ENCODE measurements around the gene SYCP1.
"Not testable (repeated sequence)": the region's sequence is repeated elsewhere in the genome, so short reads cannot be mapped to it uniquely, and the experiment has no call there.

SYCP1 gene, protein sequence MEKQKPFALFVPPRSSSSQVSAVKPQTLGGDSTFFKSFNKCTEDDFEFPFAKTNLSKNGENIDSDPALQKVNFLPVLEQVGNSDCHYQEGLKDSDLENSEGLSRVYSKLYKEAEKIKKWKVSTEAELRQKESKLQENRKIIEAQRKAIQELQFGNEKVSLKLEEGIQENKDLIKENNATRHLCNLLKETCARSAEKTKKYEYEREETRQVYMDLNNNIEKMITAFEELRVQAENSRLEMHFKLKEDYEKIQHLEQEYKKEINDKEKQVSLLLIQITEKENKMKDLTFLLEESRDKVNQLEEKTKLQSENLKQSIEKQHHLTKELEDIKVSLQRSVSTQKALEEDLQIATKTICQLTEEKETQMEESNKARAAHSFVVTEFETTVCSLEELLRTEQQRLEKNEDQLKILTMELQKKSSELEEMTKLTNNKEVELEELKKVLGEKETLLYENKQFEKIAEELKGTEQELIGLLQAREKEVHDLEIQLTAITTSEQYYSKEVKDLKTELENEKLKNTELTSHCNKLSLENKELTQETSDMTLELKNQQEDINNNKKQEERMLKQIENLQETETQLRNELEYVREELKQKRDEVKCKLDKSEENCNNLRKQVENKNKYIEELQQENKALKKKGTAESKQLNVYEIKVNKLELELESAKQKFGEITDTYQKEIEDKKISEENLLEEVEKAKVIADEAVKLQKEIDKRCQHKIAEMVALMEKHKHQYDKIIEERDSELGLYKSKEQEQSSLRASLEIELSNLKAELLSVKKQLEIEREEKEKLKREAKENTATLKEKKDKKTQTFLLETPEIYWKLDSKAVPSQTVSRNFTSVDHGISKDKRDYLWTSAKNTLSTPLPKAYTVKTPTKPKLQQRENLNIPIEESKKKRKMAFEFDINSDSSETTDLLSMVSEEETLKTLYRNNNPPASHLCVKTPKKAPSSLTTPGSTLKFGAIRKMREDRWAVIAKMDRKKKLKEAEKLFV

DNA sequence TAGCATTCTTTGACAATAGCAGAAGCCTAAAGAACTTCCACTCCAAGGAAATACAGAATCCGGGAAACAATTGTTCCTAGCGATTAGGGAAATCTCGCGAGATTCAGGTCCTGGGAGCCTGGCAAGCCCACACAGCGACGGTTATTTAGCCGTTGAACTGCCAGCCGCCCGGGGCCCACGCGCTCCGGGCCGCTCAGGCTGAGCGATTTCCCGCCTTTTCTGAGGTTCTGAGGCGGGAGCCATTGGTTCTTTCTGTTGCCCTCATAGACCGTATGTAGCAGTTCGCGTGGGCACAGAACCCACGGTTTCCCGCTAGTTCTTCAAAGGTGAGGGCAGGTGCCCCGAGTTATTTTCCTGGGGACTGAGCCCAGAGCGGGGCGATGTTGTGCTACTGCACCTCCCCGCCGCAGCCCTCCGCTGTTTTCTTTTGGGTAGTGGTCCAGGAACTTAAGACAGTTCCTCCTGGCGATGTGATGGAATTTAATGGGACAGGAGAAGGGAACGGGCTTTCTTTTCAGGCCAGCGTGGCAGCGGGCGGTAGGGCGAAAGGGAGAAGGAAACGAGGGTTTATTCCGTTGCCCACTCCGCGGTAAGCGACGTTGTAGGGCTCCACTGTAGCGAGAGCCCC is at the start of gene SYCP1:
Gene SYCP1, plus strand, starts transcription at position 171 of the 628 bp plus-strand sequence. CDS start 602 bp downstream, outside the sequence.
- no peak for DNase-seq

DNA sequence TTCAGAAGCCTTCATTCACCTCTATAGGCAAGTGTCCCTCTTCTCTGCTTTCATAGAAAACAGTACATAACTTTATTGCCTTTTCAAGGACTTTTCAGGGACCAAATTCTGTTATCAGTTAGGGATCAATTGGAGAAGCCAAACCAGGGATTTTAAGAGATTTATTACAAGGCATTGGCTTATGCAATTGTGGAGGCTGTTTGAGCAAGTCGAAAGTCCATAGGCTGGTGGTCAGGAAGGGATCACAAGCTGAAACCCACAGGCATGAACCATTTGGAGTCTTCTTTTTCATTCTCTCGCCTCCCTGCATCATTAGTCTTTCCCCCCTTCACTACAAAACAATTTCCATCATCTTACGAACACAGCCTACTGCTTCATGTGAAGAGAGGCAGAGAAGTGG is 34.8 kb upstream of the SYCP1 start:
- DNase-seq: no peak

DNA sequence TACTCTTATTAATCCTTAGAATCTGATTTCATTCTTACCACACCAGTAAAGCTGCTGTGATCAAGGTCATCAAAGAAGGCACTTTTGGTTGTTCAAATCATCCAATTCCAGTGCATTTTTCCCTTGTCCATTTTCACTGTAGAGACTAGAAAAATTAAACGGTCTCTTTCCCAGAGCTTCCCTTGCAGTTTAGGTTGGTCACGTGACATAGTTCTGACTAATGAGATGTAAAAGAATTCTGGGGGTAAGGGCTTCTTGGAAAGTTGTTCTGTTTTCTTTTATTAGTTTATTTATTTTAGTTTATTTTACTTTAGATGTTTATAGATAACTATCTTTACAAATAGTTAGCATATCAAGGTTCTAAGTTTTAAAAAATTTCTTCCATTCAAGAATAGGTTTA is 34.3 kb upstream of the SYCP1 start:
- no peak for DNase-seq

DNA sequence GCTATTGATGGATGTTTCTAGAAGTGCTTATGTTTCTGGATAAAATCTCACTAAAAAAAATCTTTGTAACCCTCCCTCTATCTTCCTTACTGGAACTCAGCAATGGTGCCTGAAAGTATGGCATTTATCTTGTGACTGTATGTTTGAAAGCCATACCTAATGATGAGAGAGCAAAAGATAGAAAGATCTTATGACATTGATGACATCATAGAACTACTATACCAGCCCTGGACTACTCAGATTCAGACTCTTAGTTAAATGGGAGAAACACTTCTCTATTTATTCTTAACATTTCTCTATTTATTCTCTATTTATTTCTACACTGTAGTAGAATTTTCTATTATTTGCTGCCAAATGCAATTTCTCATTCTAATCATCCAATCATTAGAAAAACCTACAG is 32.7 kb upstream of the SYCP1 start:
- no peak for DNase-seq

DNA sequence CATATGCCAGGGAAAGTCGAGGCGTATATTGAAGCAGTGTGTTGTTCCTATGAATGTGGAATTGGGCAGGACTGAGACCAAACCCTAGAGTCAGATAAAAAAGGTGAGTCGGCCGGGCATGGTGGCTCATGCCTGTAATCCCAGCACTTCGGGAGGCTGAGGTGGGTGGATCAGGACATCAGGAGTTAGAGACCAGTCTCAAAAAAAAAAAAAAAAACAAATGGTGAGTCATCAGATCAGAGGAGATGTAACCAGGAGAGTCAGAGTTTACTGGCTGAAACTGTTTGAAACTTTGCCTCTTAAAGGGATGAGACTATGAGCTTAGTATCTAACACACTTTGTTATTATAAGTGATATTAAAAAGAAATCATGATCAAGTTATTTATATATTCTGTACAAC is 26.4 kb upstream of the SYCP1 start:
- DNase-seq: no peak

DNA sequence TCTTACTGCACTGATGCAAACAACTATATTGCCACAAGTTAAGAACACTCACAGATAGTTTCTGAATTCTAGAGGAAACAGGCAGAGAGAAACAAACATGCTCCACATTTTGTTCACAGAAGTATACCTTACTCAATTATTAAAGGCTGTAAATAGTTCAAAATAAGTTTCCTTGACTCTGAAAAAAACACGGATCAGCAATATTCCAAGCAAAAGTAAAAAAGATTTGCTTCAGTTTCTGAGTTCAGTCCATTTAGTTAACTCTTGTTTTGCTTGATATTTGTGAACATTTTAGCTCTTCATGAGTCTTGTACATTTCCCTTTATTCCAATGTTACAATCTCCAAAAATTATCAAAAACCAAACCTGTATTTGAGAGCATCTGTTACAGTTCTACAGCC is 24.6 kb upstream of the SYCP1 start:
- DNase-seq: not testable (repeated sequence)

DNA sequence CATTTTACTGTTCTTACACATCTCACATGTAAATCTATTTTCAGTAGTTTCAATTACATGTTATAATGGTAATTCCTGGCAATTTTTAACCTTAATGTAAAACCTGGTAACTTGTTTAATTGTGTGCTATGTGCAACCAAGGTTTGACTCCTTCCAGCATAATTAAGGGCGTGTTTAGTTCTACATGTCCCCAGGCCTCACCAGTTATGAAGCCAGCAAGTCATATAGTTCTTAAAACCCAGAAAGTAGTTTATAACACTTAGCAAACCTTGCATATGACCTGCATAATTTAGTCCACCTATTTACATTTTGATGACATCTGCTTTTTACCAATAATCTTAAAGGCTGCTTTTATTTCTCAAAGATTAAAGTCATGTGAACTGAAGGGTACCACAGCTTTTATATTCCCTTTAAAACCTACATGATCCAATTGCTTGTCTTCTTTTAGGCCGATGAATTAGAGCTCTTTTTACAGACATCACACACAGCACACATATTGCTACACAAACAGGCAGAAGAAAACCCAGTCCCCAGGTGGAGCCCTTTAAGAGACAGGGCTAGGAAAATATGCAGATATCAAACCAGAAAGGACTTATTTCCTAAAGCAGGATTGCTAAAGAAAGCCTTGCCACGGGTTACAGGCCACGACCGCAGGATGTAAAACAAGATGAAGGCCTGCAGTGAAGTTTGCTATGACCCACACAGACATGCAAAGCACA is 23.2 kb upstream of the SYCP1 start:
- DNase-seq: no peak

DNA sequence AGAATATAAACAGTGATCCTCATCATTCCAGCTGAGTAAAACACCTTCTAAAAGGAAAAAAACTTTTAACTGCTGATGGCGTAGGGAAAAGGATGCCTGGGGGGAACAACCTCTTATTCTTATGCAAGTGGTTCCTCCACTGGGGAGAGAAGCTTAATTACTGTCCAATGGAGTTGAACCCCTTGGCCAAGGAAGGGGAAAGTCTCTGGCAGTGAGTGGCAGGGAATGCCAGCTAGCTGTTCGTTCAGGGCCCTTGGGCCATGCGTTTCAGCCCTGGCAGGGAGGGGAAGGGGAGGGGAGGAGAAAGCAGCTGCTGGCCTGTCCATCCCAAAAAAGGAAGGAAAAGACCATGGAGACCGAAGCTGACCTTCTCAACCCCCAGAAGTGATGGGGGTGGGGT is 22.6 kb upstream of the SYCP1 start:
- no peak for DNase-seq

DNA sequence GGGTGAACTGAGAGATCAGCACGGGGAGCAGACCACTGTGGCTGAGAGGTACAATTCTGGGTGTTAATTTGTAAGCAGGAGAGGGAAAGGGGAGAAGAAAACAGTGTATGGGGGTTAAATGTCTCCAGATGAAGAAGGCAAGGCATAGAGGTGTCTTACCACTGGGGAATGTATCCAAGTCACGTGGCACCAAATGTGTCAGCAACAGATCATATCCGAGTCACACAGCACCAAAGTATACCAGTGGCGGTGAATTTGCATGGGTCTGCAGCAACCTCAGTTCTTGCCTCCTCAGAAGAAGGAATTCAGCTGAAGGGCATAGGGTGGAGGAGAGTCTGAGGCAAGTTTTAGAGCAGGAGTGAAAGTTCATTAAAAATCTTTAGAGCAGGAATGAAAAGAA is 21.2 kb upstream of the SYCP1 start:
- DNase-seq: no peak

DNA sequence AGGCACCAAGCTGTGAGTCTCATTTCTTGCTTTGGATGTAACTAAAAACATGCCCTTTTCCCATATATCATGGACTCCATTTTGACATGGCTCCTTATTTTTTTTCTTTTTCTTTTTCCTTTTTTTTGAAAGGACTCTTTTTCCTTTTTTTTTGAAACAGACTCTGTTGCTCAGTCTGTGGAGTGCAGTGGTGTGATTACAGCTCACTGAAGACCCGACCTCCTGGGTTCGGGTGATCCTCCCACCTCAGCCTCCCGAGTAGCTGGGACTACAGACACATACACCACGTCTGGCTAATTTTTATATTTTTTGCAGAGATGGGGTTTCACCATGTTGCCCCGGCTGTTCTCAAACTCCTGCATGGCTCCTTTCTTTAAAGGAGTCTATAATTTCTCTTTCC is 10.4 kb upstream of the SYCP1 start:
- DNase-seq: no peak

DNA sequence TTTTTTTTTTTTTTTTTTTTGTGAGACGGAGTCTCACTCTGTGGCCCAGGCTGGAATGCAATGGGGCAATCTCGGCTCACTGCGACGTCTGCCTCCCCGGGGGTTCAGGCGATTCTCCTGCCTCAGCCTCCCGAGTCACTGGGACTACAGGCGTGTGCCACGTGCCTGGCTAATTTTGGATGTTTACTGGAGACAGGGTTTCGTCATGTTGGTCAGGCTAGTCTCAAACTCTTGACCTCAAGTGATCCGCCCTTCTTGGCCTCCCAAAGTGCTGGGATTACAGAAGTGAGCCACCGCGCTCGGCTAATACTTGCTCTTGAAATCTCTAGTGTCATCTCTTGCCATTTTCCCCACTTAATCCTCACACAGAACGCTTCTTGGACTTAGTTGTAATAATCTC is 1.1 kb upstream of the SYCP1 start:
- DNase-seq: no peak

DNA sequence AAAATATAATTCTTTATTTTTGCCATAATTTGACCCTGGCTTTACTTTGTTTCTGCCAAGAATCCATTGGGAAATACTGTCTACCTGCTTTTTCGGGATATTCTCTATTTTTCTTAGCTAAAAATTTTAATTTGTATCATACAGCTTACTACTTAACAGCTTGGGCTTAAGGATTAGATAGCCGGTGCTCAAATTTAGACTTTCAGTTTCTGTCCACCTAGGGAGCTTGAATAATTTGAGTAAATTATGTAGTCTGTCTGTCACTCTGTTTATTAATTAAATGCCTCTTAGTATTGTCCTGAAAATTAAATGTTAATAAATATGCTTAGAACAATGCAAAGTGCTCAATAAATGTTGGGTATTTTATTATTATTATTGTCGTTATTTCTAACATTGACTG is 6.7 kb downstream of the SYCP1 start:
- DNase-seq: no peak

DNA sequence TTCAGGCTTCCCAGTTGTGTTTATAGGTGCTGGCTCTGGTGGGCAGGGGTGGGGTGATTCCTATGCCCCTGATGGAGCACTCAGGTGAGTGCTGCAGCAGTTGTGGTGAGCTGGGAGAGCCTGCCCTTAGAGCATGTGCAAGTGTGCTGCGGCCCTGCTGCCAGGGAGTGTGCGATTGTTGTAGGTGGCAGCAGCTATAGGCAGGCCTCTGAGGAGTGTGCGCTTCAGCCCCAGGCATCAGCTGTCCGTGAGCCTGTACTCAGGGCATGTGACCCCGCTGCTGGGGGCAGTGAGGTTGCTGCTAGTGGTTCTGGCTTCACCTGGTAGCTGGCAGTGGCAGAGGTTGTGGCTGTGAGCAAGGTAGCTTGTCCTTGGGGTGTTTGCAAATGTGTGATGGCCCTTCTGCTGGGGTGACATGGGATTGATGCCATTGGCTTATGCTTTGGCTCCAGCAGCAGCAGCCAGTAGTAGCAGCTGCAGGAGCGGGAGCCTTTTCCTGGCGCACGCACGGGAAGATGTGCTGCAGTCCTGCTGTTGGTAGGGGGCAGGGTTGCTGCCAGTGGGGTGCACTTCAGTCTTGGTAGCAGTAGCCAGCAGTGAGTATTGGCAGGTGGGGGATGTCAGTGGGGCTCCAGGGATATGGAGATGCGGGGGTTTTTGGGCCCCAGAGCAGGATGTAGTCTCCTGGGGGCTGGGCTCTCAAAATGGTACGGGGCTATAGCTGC is 37.7 kb downstream of the SYCP1 start:
- DNase-seq: no peak

DNA sequence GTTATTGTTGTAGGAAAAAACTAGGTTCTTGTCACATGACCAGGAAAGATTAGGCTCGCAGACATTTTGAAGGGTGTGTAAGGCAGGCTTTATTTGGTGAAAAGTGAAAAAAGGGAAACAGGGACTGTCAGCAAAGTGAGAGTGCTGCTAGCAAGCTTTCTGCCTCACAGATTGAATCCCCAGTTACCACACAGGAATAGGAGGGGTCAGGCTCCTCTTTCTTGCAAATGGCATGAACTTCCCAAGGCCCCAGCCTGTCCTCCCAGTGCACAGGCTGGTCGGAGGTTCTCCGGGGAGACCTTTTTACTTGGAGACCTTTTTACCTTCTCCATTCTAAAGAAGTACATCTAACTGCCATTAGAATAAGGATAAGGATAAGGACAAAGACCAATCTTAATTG is 42.1 kb downstream of the SYCP1 start:
- no peak for DNase-seq

DNA sequence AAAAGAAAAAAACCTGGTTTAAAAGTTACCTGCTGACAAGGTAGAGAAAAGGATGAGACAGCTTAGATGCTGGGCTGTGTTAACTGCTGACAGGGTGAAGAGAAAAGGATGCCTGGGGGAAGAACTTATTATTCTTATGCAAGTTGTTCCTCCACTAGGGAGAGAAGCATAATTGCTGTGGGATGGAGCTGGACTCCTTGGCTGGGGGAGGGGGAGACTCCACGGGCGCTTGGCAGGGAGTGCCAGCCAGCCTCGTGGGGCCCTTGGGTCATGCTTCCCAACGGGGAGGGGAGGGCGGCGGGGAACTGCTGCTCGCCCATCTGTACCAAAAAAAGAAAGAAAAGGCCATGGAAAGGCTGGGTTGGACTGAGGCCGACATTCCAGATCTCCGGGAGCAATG is 47.2 kb downstream of the SYCP1 start:
- no peak for DNase-seq

DNA sequence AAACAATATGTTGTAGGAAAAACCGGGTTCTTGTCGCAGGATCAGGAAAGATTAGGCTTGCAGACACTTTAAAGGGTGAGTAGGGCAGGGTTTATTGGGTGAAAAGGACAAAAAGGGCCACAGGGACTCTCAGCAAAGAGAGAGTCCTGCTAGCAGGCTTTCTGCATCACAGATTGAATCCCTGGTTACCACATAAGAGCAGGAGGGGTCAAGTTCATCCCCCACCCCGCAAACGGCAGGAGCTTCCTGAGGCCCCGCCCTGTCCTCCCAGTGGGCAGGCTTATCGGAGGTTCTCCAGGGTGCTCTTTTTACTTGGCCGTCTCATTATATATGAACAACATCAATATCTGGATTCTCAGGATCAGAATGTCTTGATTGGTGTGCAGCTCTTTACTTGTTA is 47.7 kb downstream of the SYCP1 start:
- no peak for DNase-seq

DNA sequence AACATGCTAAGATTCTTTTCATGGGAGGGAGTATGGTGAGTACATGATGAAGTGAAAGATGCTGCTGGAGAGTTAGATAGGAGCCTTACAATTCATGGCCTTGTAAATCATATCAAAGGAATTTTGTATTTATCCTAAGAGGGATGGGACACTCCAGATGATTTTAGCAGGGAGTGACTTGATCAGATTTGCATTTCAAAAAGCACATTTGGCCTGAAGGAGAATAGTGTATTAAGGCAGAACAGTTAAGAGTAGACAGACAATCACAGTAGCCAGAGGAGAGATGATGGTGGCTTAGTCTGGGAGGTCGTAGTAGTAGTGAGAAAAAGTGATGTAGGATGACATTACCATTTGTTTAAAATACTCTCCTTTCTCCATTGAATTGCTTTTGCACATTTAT is 48.8 kb downstream of the SYCP1 start:
- no peak for DNase-seq

DNA sequence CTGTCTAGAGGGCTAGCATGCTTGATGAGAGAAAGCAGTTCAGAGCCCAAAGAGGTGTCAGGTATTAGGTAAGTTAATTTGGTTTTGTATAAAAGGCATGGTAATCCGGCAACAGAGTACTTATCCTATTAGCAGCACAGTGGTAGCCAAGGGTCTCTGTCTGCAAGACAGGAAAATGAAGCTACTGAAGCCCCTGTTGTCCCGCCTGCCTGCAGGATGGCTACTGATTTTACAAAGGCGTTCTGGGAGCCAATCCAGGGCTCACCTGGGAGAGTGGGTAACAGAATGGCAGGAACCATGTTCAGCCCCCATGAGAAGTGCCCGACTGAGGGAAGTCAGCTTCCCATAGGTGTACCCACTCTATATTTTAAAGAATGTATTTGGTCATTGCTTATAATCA is 61.1 kb downstream of the SYCP1 start:
- DNase-seq: not testable (repeated sequence)

DNA sequence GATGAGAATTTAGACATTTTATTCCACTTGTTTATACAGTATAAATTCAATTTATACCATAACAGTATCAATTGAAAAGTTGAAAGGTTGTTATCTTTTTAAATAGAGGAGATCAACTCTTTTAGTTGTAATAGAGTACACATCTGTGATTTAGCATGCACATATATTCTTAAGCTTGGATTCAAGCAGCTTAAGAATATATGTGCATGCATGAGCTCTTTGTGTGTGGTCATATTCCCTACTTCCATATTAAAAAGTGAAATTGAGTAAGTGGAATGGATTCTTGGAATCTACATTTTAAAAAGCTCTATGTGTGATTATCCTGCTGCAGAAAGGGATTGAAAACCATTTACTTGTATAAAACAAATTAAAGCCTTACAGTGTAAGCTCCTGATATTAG is 71.9 kb downstream of the SYCP1 start:
- no peak for DNase-seq

DNA sequence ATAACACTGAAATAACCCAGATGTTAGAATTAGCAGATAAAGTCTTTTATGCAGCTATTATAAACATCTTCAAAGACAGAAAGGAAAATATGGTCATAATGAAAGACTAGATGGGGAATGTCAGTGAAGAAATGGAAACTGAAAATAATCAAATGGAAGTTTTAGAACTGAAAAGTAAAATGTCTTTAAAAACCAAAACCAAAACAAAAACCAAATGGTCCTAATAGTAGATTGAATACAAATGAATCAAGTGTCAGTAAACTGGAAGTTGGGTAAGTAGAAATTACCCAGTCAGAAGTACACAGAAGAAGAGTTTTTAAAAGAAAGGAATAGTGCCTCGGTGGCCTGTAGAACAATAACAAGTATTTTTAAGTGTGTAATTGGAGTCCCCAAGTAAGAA is 72.7 kb downstream of the SYCP1 start:
- no peak for DNase-seq

DNA sequence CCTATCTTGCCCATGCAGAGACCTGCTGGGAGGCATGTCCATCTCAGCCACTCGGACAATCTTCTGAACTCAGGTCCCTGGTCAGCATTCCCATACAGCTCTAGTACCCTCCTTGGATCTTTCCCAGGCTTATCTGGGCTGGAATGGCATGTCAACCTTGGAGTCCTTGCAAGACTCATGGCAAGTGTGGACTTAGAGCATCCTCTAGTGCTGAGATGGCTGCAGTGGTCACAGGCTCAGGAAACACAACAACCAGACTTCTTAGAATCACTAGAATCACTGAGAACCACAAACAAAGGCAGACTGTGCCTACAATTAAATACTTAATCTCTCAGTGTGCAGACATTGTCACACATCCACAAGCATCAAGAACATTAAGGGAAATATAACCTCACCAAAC is 101.9 kb downstream of the SYCP1 start:
- DNase-seq: no peak

DNA sequence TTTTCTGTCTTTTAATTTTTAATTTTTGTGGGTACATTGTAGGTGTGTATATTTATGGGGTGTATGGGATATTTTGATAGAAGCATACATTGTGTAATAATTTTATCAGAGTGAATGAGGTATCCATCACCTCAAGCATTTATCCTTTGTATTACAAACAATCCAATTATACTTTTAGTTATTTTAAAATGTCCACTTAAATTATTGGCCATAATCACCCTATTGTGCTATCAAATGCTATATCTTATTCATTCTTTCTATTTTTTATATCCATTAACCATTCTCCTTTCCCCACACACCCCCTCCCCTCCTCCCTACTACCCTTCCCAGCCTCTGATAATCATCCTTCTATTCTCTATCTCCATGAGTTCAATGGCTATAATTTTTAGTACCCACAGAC is 104.8 kb downstream of the SYCP1 start:
- no peak for DNase-seq
